Measurements from ENCODE around the gene NTF4.
"Not testable (repeated sequence)": the region's sequence is repeated elsewhere in the genome, so short reads cannot be mapped to it uniquely, and the experiment has no call there.

DNA sequence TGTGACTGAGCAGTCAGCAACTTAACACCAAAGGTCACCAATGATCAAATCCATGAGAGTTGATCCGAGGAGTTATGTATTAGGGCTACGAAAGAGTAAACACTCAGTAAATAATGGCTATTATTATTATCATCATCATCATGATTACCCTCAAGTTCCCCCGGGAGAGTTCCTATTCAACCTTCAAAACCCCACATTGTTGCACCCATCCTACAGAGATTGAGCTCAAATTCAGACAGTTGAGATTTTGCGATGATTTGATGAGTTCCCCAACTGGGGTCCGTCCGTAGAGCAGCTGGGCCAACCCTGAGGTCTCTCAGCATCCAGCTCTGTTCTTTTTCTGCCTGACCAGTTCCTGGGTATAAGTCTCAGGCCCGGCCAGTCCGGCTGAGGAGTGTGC lies 26.5 kb downstream of the NTF4 start:
- not testable (repeated sequence) for TF ChIP-seq POLR2AphosphoS5 (IDR thresholded peaks at IDR 0.05; ENCODE audit: borderline replicate concordance, low read depth, low read length); EZH2 (IDR thresholded peaks at IDR 0.05)
